K562 (cell line): Measurements from ENCODE around the gene FRK. TPM values are rescaled to one million over a fixed set of nuclear protein-coding genes. Genes with fewer than 3 reads are reported as not detected.

Experiments used
- ATAC-seq: fragments of 200-7000 bp; cut with Tn5 transposase; 3 replicates; pipeline ENCODE4 v1.9.1; 2020; ENCODE audit warnings: moderate library complexity
- BruUV-seq: library from RNA; stranded (reverse); fragments of 400-500 nt; replicated peaks from 2 replicates; lab custom pipeline; 2021; lab: Mats Ljungman, UMichigan
- CTCF ChIA-PET: fragments of 300-600 bp; formaldehyde crosslinking; extraction: SDS; loops from one replicate; lab custom pipeline; 2021; ENCODE audit warnings: low intra/inter-chr PET ratio; lab: Yijun Ruan, JAX
- POLR2A ChIA-PET: fragments of 300-600, 350-650 bp; sonication (Branson Sonifier 250); formaldehyde crosslinking; extraction: SDS; loops from one replicate; lab custom pipeline; 2021; ENCODE audit warnings: antibody characterized with exemption, inconsistent platforms; lab: Yijun Ruan, JAX
- DNase-seq, 4 experiments: peaks; one replicate each; pipeline versions ENCODE4 v3.0.0 to v3.0.0-alpha.2; 2011 to 2018; ENCODE audit warnings: low spot score in 3 of 4, mixed read lengths in 3 of 4; ENCODE audit errors: extremely low read depth in 1 of 4
- FAIRE-seq: peaks from 2 replicates; lab custom pipeline; 2011; peaks lifted over from hg19 to GRCh38; lab: Jason Lieb, UNC
- H2AFZ ChIP-seq: 2 replicates; pipeline ENCODE4 v1.6.0; 2011; ENCODE audit warnings: low read depth, low read length, control low read depth, inconsistent platforms
- H3K27ac ChIP-seq: fragments of 200-600 bp; 3 replicates; pipeline ENCODE4 v1.8.0; 2011; ENCODE audit warnings: low read depth, mild to moderate bottlenecking, control low read depth, inconsistent platforms, low read length, moderate library complexity, mixed read lengths; ENCODE audit errors: extremely low read depth
- H3K27me3 ChIP-seq, 2 experiments: fragments of 300-600 bp in 1 of 2; 2 replicates in 1 of 2; 3 replicates in 1 of 2; pipeline versions ENCODE4 v1.6.0 to v1.8.0; 2011; ENCODE audit warnings: inconsistent platforms in 2 of 2, low read length in 2 of 2, mild to moderate bottlenecking in 1 of 2, mixed read lengths in 1 of 2, moderate library complexity in 1 of 2; ENCODE audit not compliant: control insufficient read depth in 2 of 2, insufficient read depth in 2 of 2
- H3K36me3 ChIP-seq: fragments of 300-600 bp; 3 replicates; pipeline ENCODE4 v1.8.0; 2011; ENCODE audit warnings: mild to moderate bottlenecking, low read length, inconsistent platforms; ENCODE audit not compliant: control insufficient read depth, insufficient read depth
- H3K4me1 ChIP-seq, 2 experiments: fragments of 200-600 bp in 1 of 2; replicated peaks in 1 of 2; 2 replicates in 1 of 2; 3 replicates in 1 of 2; pipeline versions ENCODE4 v1.5.1 to v1.8.0; 2011; ENCODE audit warnings: inconsistent platforms in 2 of 2, low read length in 2 of 2, mild to moderate bottlenecking in 1 of 2, mixed read lengths in 1 of 2, moderate library complexity in 1 of 2; ENCODE audit not compliant: control insufficient read depth in 2 of 2, insufficient read depth in 2 of 2
- H3K4me2 ChIP-seq: 2 replicates; pipeline ENCODE4 v1.6.1; 2011; ENCODE audit warnings: low read length, control low read depth, inconsistent platforms, mixed read lengths; ENCODE audit not compliant: insufficient read depth
- H3K4me3 ChIP-seq: fragments of 200-600 bp; sonication (generic), shearing (Covaris generic); 2 replicates; pipeline ENCODE4 v1.5.1; 2016; ENCODE audit warnings: control low read depth, inconsistent platforms
- H3K79me2 ChIP-seq: fragments of 200-600 bp; 3 replicates; pipeline ENCODE4 v1.8.0; 2011; ENCODE audit warnings: low read length, inconsistent platforms; ENCODE audit not compliant: control insufficient read depth, insufficient read depth
- H3K9ac ChIP-seq, 2 experiments: 2 replicates each; pipeline versions ENCODE4 v1.6.0 to v1.6.1; 2011; ENCODE audit warnings: low read depth in 2 of 2, low read length in 2 of 2, control low read depth in 1 of 2, inconsistent platforms in 1 of 2, mild to moderate bottlenecking in 1 of 2, mixed read lengths in 1 of 2; ENCODE audit not compliant: insufficient read depth in 1 of 2
- H3K9me1 ChIP-seq: one replicate; pipeline ENCODE4 v1.6.0; 2011; ENCODE audit warnings: inconsistent platforms, mild to moderate bottlenecking, low read length, moderate library complexity; ENCODE audit not compliant: control insufficient read depth, insufficient read depth
- H3K9me3 ChIP-seq: replicated peaks from 2 replicates; pipeline ENCODE4 v1.5.1; 2011; ENCODE audit warnings: low read depth, low read length, inconsistent platforms; ENCODE audit not compliant: control insufficient read depth, insufficient read depth
- H4K20me1 ChIP-seq: replicated peaks from 2 replicates; pipeline ENCODE4 v1.6.1; 2011; ENCODE audit warnings: low read length, inconsistent platforms, mixed read lengths; ENCODE audit not compliant: control insufficient read depth, insufficient read depth
- CHD4 ChIP-seq: fragments of 200-600 bp; sonication (generic); IDR thresholded peaks from 3 replicates; pipeline ENCODE4 v1.6.1; 2012; ENCODE audit warnings: low read depth, mild to moderate bottlenecking, mixed read lengths, low read length, inconsistent platforms; ENCODE audit not compliant: insufficient read depth, insufficient replicate concordance, poor library complexity, severe bottlenecking
- ERF ChIP-seq: fragments of 450-650 bp; formaldehyde crosslinking; IDR thresholded peaks from 2 replicates; pipeline ENCODE4 v1.4.0; 2020; ENCODE audit warnings: mild to moderate bottlenecking, mixed read lengths
- HDAC3 ChIP-seq: fragments of 450-650 bp; IDR thresholded peaks from 2 replicates; pipeline ENCODE4 v1.6.1; 2018; ENCODE audit warnings: borderline replicate concordance, mild to moderate bottlenecking, moderate library complexity; ENCODE audit not compliant: partially characterized antibody
- HDAC6 ChIP-seq: IDR thresholded peaks from 2 replicates; pipeline ENCODE4 v1.6.1; 2012; ENCODE audit warnings: low read depth, mild to moderate bottlenecking, control low read depth, inconsistent platforms, low read length, moderate library complexity
- MAFG ChIP-seq: fragments of 450-650 bp; conservative IDR thresholded peaks from 2 replicates; pipeline ENCODE4 v1.6.1; 2016; ENCODE audit warnings: missing genetic modification characterization, missing compliant biosample characterization
- MAX ChIP-seq: sonication (generic); formaldehyde crosslinking; IDR thresholded peaks from 2 replicates; pipeline ENCODE4 v1.9.0; 2022; ENCODE audit warnings: mild to moderate bottlenecking, missing genetic modification reagents
- MIER1 ChIP-seq: fragments of 450-650 bp; IDR thresholded peaks from 2 replicates; pipeline ENCODE4 v1.6.1; 2016; ENCODE audit warnings: antibody characterized with exemption, mild to moderate bottlenecking, low read depth
- NFE2 ChIP-seq: IDR thresholded peaks from 2 replicates; pipeline ENCODE4 v1.6.1; 2014; ENCODE audit warnings: antibody characterized with exemption, low read depth
- POLR2H ChIP-seq: IDR thresholded peaks from 2 replicates; pipeline ENCODE4 v1.6.1; 2016; ENCODE audit warnings: missing genetic modification characterization, low read depth, mild to moderate bottlenecking, control low read depth, missing compliant biosample characterization, moderate library complexity
- RFX7 ChIP-seq: fragments of 250-450 bp; sonication (Bioruptor Pico); IDR thresholded peaks from 2 replicates; pipeline ENCODE4 v1.5.1; 2021; ENCODE audit warnings: mild to moderate bottlenecking
- SMAD3 ChIP-seq: fragments of 450-650 bp; formaldehyde crosslinking; conservative IDR thresholded peaks from 2 replicates; pipeline ENCODE4 v1.4.0; 2020; ENCODE audit warnings: mild to moderate bottlenecking
- SMARCA4 ChIP-seq: fragments of 450-650 bp; IDR thresholded peaks from 2 replicates; pipeline ENCODE4 v1.6.1; 2016
- TEAD1 ChIP-seq, 2 experiments: fragments of 450-650 bp in 1 of 2; sonication (generic) in 1 of 2; formaldehyde crosslinking; IDR thresholded peaks; 2 replicates each; pipeline versions ENCODE4 v1.4.0 to v1.8.0; 2020 to 2022; ENCODE audit warnings: mild to moderate bottlenecking in 2 of 2, missing genetic modification reagents in 1 of 2
- ZNF23 ChIP-seq: fragments of 250-450 bp; sonication (Bioruptor Pico); IDR thresholded peaks from 2 replicates; pipeline ENCODE4 v1.4.0; 2020; ENCODE audit warnings: mild to moderate bottlenecking
- ZNF316 ChIP-seq: fragments of 450-650 bp; IDR thresholded peaks from 2 replicates; pipeline ENCODE4 v1.6.1; 2016
- ZNF408 ChIP-seq: fragments of 250-450 bp; sonication (Bioruptor Pico); IDR thresholded peaks from 2 replicates; pipeline ENCODE4 v1.4.0; 2020; ENCODE audit warnings: low read depth, mild to moderate bottlenecking, moderate library complexity
- ZNF668 ChIP-seq: fragments of 250-450 bp; sonication (Bioruptor Pico); IDR thresholded peaks from 2 replicates; pipeline ENCODE4 v1.8.0; 2022; ENCODE audit warnings: mild to moderate bottlenecking, inconsistent platforms
- ZZZ3 ChIP-seq: fragments of 450-650 bp; IDR thresholded peaks from 2 replicates; pipeline ENCODE4 v1.6.1; 2016; ENCODE audit warnings: antibody characterized with exemption, mild to moderate bottlenecking, moderate library complexity
- WGBS: fragments of 100-300 bp; shearing (Covaris generic); methylation state at CpG from one replicate; pipeline ENCODE4 v1.1.6; 2016; ENCODE audit warnings: low coverage, mixed read lengths; ENCODE audit not compliant: insufficient coverage; ENCODE audit errors: missing lambda C conversion rate; 5-methylcytosine and 5-hydroxymethylcytosine counted together
- in situ Hi-C: fragments of 300-500 bp; cut with MboI; formaldehyde crosslinking; loops from 4 replicates; pipeline ENCODE4 v1.15.0; 2018; ENCODE audit warnings: inconsistent platforms, mixed read lengths
- intact Hi-C: fragments of 100-400 bp; cut with micrococcal nuclease; formaldehyde crosslinking; loops from 2 replicates; pipeline ENCODE4 v1.14.2; 2022
- polyA plus RNA-seq, 8 experiments: library from polyadenylated mRNA; depleted of rRNA in 4 of 8; stranded (reverse) in 5 of 8; unstranded in 3 of 8; fragments of >200 nt; fragmentation: Nextera tagmentation in 2 of 8; fragmentation: Illumina TruSeq in 1 of 8; extraction: Ambion mirVana in 2 of 8; extraction: Trizol in 1 of 8; gene quantifications; 2 replicates each; pipeline versions ENCODE4 v1.2.1 to v1.2.3, GENCODE V29; 2011 to 2014; ENCODE audit warnings: inconsistent platforms in 1 of 8, missing spikeins in 1 of 8
- total RNA-seq, 7 experiments: library from RNA; depleted of rRNA in 6 of 7; stranded (reverse); fragments of >200 nt in 6 of 7; fragmentation: Illumina TruSeq in 2 of 7; extraction: Trizol in 2 of 7; gene quantifications; 2 replicates each; pipeline versions ENCODE4 v1.2.1 to v1.2.3, GENCODE V29; 2011 to 2021; ENCODE audit warnings: low replicate concordance in 1 of 7
- TF ChIP-seq, protein P1 (sequence below): fragments of 450-650 bp; formaldehyde crosslinking; IDR thresholded peaks from 2 replicates; pipeline ENCODE4 v1.4.0; 2020; ENCODE audit warnings: mild to moderate bottlenecking

The FRK gene
- total and polyA plus RNA-seq, 9 of the 15 experiments (the other 6 are each of a cell fraction or from before 2014, with no cell fraction given), result 0.01 to 0.29 (median 0.09) TPM

DNA sequence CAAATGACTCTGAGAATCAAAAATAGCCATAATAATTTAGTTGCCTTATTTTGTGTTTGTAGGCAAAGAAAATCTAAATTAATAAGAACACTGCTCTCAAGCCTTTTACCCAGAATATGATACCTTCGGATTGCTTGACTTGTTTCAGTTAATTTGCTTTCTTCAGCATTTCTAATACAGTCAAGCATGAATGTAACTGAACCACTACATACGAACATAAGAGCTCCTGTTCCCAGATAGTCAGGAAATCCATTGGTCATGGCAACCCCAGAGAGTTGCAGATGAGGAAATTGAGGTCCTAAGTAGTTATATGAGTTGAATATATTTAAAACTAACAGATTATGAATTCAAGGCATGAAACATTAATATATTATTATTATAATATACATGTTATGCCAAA, 2.9 kb downstream of the FRK start:
- no TSS peak for BruUV-seq
- H3K79me2 ChIP-seq, result no peaks in the 10 kb centered on the region
- in situ Hi-C loops, result no loop called here

DNA sequence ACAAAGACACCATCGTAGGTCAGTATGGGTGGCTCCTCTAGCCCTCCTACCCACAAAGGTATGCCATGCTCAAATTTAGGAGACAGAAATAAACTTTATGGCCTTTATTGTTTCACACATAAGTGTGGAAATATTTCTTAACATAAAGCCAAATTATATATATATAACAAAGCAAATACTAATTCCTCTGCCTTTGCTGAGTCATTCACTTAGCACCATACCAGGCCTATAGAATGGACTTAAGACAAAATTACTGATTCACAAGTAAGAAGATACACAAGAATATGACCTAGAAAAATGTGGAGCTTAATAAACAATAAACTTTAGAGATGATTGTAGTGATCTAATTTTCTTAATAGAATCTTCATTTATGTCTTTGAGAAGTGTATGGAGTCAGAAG, 5.2 kb downstream of the FRK start:
- H3K9me1 ChIP-seq, result no peaks in the 10 kb centered on the region
- H3K79me2 ChIP-seq, result no peaks in the 10 kb centered on the region
- WGBS, result 21% methylated on average over 1 of the region's 1 CpG
- no peak overlapping the region for H3K4me3 ChIP-seq
- no peak overlapping the region for H3K9ac ChIP-seq
- CTCF ChIA-PET, result no interaction called here
- H4K20me1 ChIP-seq, result no peaks in the 10 kb centered on the region
- peak overlapping the region; percentile 60 for H2AFZ ChIP-seq
- no peak overlapping the region for H3K4me2 ChIP-seq
- H3K4me1 ChIP-seq, result peaks cover 5 to 12% of the 10 kb centered on the region in 2 experiments; a peak in 4 of 5 replicates
- no peak for DNase-seq
- H3K27ac ChIP-seq, result peak overlapping the region; percentile 45; the same call in 1 of the 3 replicates
- no TSS peak for BruUV-seq
- intact Hi-C loops (no loop called here), in situ Hi-C loops (no loop called here)
- H3K27me3 ChIP-seq, result no peaks in the 10 kb centered on the region
- H3K9me3 ChIP-seq, result no peaks in the 10 kb centered on the region
- H3K36me3 ChIP-seq, result no peaks in the 10 kb centered on the region
- ATAC-seq, result no peak
- POLR2A ChIA-PET, result no interaction called here
- FAIRE-seq, result no peak
- no peak for TF ChIP-seq MAX (CRISPR knock-in tag)
- TF ChIP-seq ZNF668 (CRISPR knock-in tag), result no peak
- TF ChIP-seq, protein P1, sequence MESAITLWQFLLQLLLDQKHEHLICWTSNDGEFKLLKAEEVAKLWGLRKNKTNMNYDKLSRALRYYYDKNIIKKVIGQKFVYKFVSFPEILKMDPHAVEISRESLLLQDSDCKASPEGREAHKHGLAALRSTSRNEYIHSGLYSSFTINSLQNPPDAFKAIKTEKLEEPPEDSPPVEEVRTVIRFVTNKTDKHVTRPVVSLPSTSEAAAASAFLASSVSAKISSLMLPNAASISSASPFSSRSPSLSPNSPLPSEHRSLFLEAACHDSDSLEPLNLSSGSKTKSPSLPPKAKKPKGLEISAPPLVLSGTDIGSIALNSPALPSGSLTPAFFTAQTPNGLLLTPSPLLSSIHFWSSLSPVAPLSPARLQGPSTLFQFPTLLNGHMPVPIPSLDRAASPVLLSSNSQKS (CRISPR knock-in tag), result no peak
- peak; percentile 54; the same call in 1 of the 2 replicates for TF ChIP-seq ZNF316
- no peak for TF ChIP-seq POLR2H (tag)
- TF ChIP-seq SMAD3, result no peak
- peak; percentile 75 for TF ChIP-seq MAFG (tag)
- no peak for TF ChIP-seq ZZZ3
- no peak for TF ChIP-seq MIER1
- TF ChIP-seq RFX7 (CRISPR knock-in tag), result no peak
- TF ChIP-seq TEAD1 (CRISPR knock-in tag; IDR thresholded peaks at IDR 0.05), result no peak
- TF ChIP-seq ZNF23 (CRISPR knock-in tag), result no peak
- TF ChIP-seq HDAC6, result no peak
- TF ChIP-seq SMARCA4, result no peak
- peak; percentile 75 for TF ChIP-seq NFE2

More for the DNA sequence above, 2.9 kb downstream of the FRK start:
- Histone ChIP-seq H2AFZ (no peak overlapping the region), H3K36me3 (no peaks in the 10 kb centered on the region), H3K4me1 (peaks cover 5 to 12% of the 10 kb centered on the region in 2 experiments; a peak in 4 of 5 replicates), H3K9me3 (no peaks in the 10 kb centered on the region), H3K27me3 (no peaks in the 10 kb centered on the region), H3K4me3 (no peak overlapping the region), H3K9me1 (no peaks in the 10 kb centered on the region), H3K27ac (no peak overlapping the region), H3K4me2 (no peak overlapping the region), H3K9ac (no peak overlapping the region), H4K20me1 (no peaks in the 10 kb centered on the region)
- FAIRE-seq (no peak), DNase-seq (no peak), ATAC-seq (no peak)
- CTCF ChIA-PET, result no interaction called here
- POLR2A ChIA-PET, result interaction anchor here (0.6 kb wide), 1 partner anchor 1298 kb away, joined by 3 read pairs; no protein-coding TSS in a partner anchor
- intact Hi-C loops, result no loop called here
- TF ChIP-seq CHD4 (no peak), ZNF408 (no peak), HDAC3 (no peak), ERF (CRISPR knock-in tag) (no peak)
- 18% methylated on average over 2 of the region's 2 CpGs for WGBS
